IMR-90 (cell line): Measurements from ENCODE around the gene MKKS. TPM values are rescaled to one million over a fixed set of nuclear protein-coding genes. Genes with fewer than 3 reads are reported as not detected.
A peak's percentile ranks its signal among the peaks of the same experiment; 100 is the strongest.

Experiments used
- ATAC-seq: fragments of 200-7000 bp; cut with Tn5 transposase; 2 replicates; pipeline ENCODE4 v1.9.1; 2020; ENCODE audit warnings: low read depth, mild to moderate bottlenecking, moderate library complexity
- Bru-seq: library from RNA; stranded (reverse); fragments of 400-500 nt; gene quantifications from one replicate; lab custom pipeline; 2021; lab: Mats Ljungman, UMichigan
- BruChase-seq, 2 experiments: library from RNA; stranded (reverse); fragments of 400-500 nt; gene quantifications; one replicate each; lab custom pipeline; 2021; lab: Mats Ljungman, UMichigan
- BruUV-seq: library from RNA; stranded (reverse); fragments of 400-500 nt; replicated peaks from 2 replicates; lab custom pipeline; 2021; lab: Mats Ljungman, UMichigan
- CTCF ChIA-PET: fragments of 300-600 bp; formaldehyde crosslinking; extraction: SDS; loops from one replicate; lab custom pipeline; 2021; ENCODE audit warnings: antibody characterized with exemption; lab: Yijun Ruan, JAX
- POLR2A ChIA-PET: fragments of 300-600 bp; sonication (Branson Sonifier 250); formaldehyde crosslinking; loops from one replicate; lab custom pipeline; 2022; ENCODE audit warnings: antibody characterized with exemption; ENCODE audit not compliant: unreplicated experiment; lab: Charles Lee
- DNase-seq: peaks from one replicate; pipeline ENCODE4 v3.0.0; 2013
- H2AFZ ChIP-seq: replicated peaks from 2 replicates; pipeline ENCODE3; 2013; ENCODE audit warnings: low read length, mild to moderate bottlenecking; ENCODE audit not compliant: poor library complexity
- H2AK5ac ChIP-seq: 2 replicates; pipeline ENCODE4 v1.6.1; 2013; ENCODE audit warnings: low read depth, low read length, inconsistent platforms
- H2AK9ac ChIP-seq: replicated peaks from 2 replicates; pipeline ENCODE3; 2013; ENCODE audit warnings: mild to moderate bottlenecking, low read depth, low read length, moderate library complexity; ENCODE audit not compliant: poor library complexity
- H2BK120ac ChIP-seq: 2 replicates; pipeline ENCODE4 v1.6.1; 2013; ENCODE audit warnings: low read depth, low read length, inconsistent platforms
- H2BK15ac ChIP-seq: 3 replicates; pipeline ENCODE4 v1.6.1; 2013; ENCODE audit warnings: low read depth, low read length, inconsistent platforms
- H2BK20ac ChIP-seq: 2 replicates; pipeline ENCODE4 v1.6.1; 2013; ENCODE audit warnings: low read depth, mild to moderate bottlenecking, inconsistent platforms, low read length, moderate library complexity
- H2BK5ac ChIP-seq: 2 replicates; pipeline ENCODE4 v1.6.1; 2013; ENCODE audit warnings: mild to moderate bottlenecking, low read depth, low read length, inconsistent platforms; ENCODE audit not compliant: poor library complexity, severe bottlenecking
- H3K14ac ChIP-seq: replicated peaks from 2 replicates; pipeline ENCODE4 v1.6.1; 2013; ENCODE audit warnings: low read depth, low read length, inconsistent platforms
- H3K18ac ChIP-seq: 2 replicates; pipeline ENCODE4 v1.6.1; 2013; ENCODE audit warnings: low read depth, low read length, control low read depth
- H3K23ac ChIP-seq: 2 replicates; pipeline ENCODE4 v1.6.1; 2013; ENCODE audit warnings: low read depth, low read length, inconsistent platforms
- H3K27ac ChIP-seq: 2 replicates; pipeline ENCODE4 v1.5.1; 2013; ENCODE audit warnings: mild to moderate bottlenecking, control low read depth, low read length; ENCODE audit not compliant: insufficient read depth
- H3K27me3 ChIP-seq: 2 replicates; pipeline ENCODE4 v1.6.1; 2013; ENCODE audit warnings: low read length; ENCODE audit not compliant: control insufficient read depth, insufficient read depth
- H3K36me3 ChIP-seq: 2 replicates; pipeline ENCODE4 v1.6.1; 2013; ENCODE audit warnings: low read length, mixed read lengths; ENCODE audit not compliant: control insufficient read depth, insufficient read depth
- H3K4ac ChIP-seq: 2 replicates; pipeline ENCODE4 v1.6.1; 2013; ENCODE audit warnings: low read depth, low read length, inconsistent platforms
- H3K4me1 ChIP-seq: 2 replicates; pipeline ENCODE4 v1.6.1; 2013; ENCODE audit warnings: low read length, mixed read lengths; ENCODE audit not compliant: control insufficient read depth, insufficient read depth
- H3K4me2 ChIP-seq: 2 replicates; pipeline ENCODE4 v1.6.1; 2013; ENCODE audit warnings: low read depth, mild to moderate bottlenecking, control low read depth, low read length, moderate library complexity
- H3K4me3 ChIP-seq: 2 replicates; pipeline ENCODE4 v1.5.1; 2013; ENCODE audit warnings: low read depth, mild to moderate bottlenecking, control low read depth, low read length, moderate library complexity; ENCODE audit not compliant: insufficient read depth
- H3K56ac ChIP-seq: 2 replicates; pipeline ENCODE4 v1.6.1; 2013; ENCODE audit warnings: low read length, inconsistent platforms; ENCODE audit not compliant: insufficient read depth; ENCODE audit errors: extremely low read depth
- H3K79me1 ChIP-seq, 2 experiments: 2 replicates each; pipeline ENCODE4 v1.6.1; 2013; ENCODE audit warnings: low read length in 2 of 2, inconsistent platforms in 1 of 2, low read depth in 1 of 2
- H3K9ac ChIP-seq: 2 replicates; pipeline ENCODE4 v1.6.1; 2013; ENCODE audit warnings: low read depth, low read length, control low read depth
- H3K9me1 ChIP-seq: 2 replicates; pipeline ENCODE4 v1.6.1; 2013; ENCODE audit warnings: low read length, inconsistent platforms; ENCODE audit not compliant: insufficient read depth
- H3K9me3 ChIP-seq: 2 replicates; pipeline ENCODE4 v1.6.1; 2013; ENCODE audit warnings: low read length; ENCODE audit not compliant: control insufficient read depth, insufficient read depth
- H4K20me1 ChIP-seq: 2 replicates; pipeline ENCODE4 v1.6.1; 2013; ENCODE audit warnings: low read length, inconsistent platforms; ENCODE audit not compliant: insufficient read depth
- H4K5ac ChIP-seq: 2 replicates; pipeline ENCODE4 v1.6.1; 2013; ENCODE audit warnings: mild to moderate bottlenecking, low read depth, low read length, control low read depth
- H4K8ac ChIP-seq, 2 experiments: 2 replicates each; pipeline ENCODE4 v1.6.1; 2013; ENCODE audit warnings: low read depth in 2 of 2, low read length in 2 of 2, control low read depth in 1 of 2, inconsistent platforms in 1 of 2
- H4K91ac ChIP-seq: 2 replicates; pipeline ENCODE4 v1.6.1; 2013; ENCODE audit warnings: low read depth, low read length, inconsistent platforms; ENCODE audit not compliant: insufficient read depth
- BHLHE40 ChIP-seq: fragments of 150-350 bp; IDR thresholded peaks from 2 replicates; pipeline ENCODE4 v1.6.1; 2016; ENCODE audit warnings: mild to moderate bottlenecking, low read depth, low read length
- CHD1 ChIP-seq: IDR thresholded peaks from 2 replicates; pipeline ENCODE4 v1.6.1; 2012; ENCODE audit warnings: low read depth, low read length, improper control_type of control experiment
- FOS ChIP-seq: fragments of 150-350 bp; IDR thresholded peaks from 2 replicates; pipeline ENCODE4 v1.6.1; 2016; ENCODE audit warnings: low read depth, low read length
- MAZ ChIP-seq: IDR thresholded peaks from 2 replicates; pipeline ENCODE4 v1.6.1; 2012; ENCODE audit warnings: low read depth, mild to moderate bottlenecking, low read length, improper control_type of control experiment, moderate library complexity, borderline replicate concordance
- NFE2L2 ChIP-seq: fragments of 150-350 bp; IDR thresholded peaks from 2 replicates; pipeline ENCODE4 v1.6.1; 2016; ENCODE audit warnings: low read depth, mild to moderate bottlenecking, low read length
- POLR2A ChIP-seq: IDR thresholded peaks from 2 replicates; pipeline ENCODE4 v1.6.1; 2012; ENCODE audit warnings: mild to moderate bottlenecking, low read depth, low read length
- RAD21 ChIP-seq: IDR thresholded peaks from 2 replicates; pipeline ENCODE4 v1.6.1; 2012; ENCODE audit warnings: low read length, improper control_type of control experiment
- RFX5 ChIP-seq: IDR thresholded peaks from 2 replicates; pipeline ENCODE4 v1.8.0; 2012; ENCODE audit warnings: low read depth, mild to moderate bottlenecking, low read length, moderate library complexity
- WGBS, 2 experiments: methylation state at CpG; one replicate each; pipeline versions ENCODE4 v1.1.5 to v1.1.7; 2013; ENCODE audit warnings: missing lambda C conversion rate in 2 of 2; ENCODE audit not compliant: insufficient read length in 1 of 2; ENCODE audit errors: extremely low coverage in 2 of 2; 5-methylcytosine and 5-hydroxymethylcytosine counted together
- dilution Hi-C: fragments of 300-500 bp; cut with HindIII; formaldehyde crosslinking; loops from one replicate; pipeline ENCODE4 v1.14.3; 2018; ENCODE audit warnings: low sequenced_read_pairs; ENCODE audit not compliant: unreplicated experiment
- in situ Hi-C: fragments of 300-500 bp; cut with MboI; formaldehyde crosslinking; loops from 3 replicates; pipeline ENCODE4 v1.14.3; 2019; ENCODE audit warnings: low sequenced_read_pairs, inconsistent platforms, mixed read lengths
- intact Hi-C: fragments of 100-400 bp; cut with micrococcal nuclease; formaldehyde crosslinking; loops from 2 replicates; pipeline ENCODE4 v1.10.0; 2022
- long read RNA-seq: library from polyadenylated mRNA; unstranded; transcript quantifications from one replicate; pipeline ENCODE4 v2.0.0, GENCODE V29; 2021; ENCODE audit not compliant: unreplicated experiment
- polyA plus RNA-seq, 3 experiments: library from polyadenylated mRNA; depleted of rRNA; stranded (reverse); fragments of >200 nt; gene quantifications; 2 replicates each; pipeline ENCODE4 v1.2.3, GENCODE V29; 2012; ENCODE audit warnings: low replicate concordance in 1 of 3
- total RNA-seq: library from RNA; depleted of rRNA; stranded (reverse); fragments of >200 nt; gene quantifications from 2 replicates; pipeline ENCODE4 v1.2.3, GENCODE V29; 2012; rRNA removed
- TF ChIP-seq, protein P1 (sequence below): fragments of 150-350 bp; IDR thresholded peaks from 2 replicates; pipeline ENCODE4 v1.6.1; 2017; ENCODE audit warnings: mild to moderate bottlenecking, antibody characterized with exemption, low read length, low read depth
- TF ChIP-seq, protein P2 (sequence below): fragments of 150-350 bp; IDR thresholded peaks from 2 replicates; pipeline ENCODE4 v1.6.1; 2016; ENCODE audit warnings: low read depth, mild to moderate bottlenecking, low read length, moderate library complexity, borderline replicate concordance

Gene MKKS
- total RNA-seq: 7.5 and 8.1 TPM in 2 replicates
- polyA plus RNA-seq (2012; rRNA removed): 6.0 and 6.9 TPM in 2 replicates
- 1.5 and 1.8 TPM in 2 replicates for polyA plus RNA-seq (2012; cell fraction: cytosol; rRNA removed)
- 0.64 and 5.6 TPM in 2 replicates for polyA plus RNA-seq (2012; cell fraction: nucleus; rRNA removed; ENCODE audit: low replicate concordance)
- Bru-seq, nascent RNA: percentile 52 among the genes with signal in this experiment
- percentile 60 among the genes with signal in this experiment for BruChase-seq, experiment 1, labeled RNA remaining after a 6-hour chase
- BruChase-seq, experiment 2, labeled RNA remaining after a 2-hour chase: percentile 56 among the genes with signal in this experiment
- long read RNA-seq, full-length matches to known transcripts: 35 of 60 reads
- long read RNA-seq, partial matches to known transcripts: 23 of 60 reads
- long read RNA-seq, other reads (novel, unspliced or antisense): 2 of 60 reads

- BruUV-seq: no TSS peak
- 0% methylated on average over 7 of the region's 73 CpGs; no CpG with 5 or more reads in 1 of the 2 experiments for WGBS, 2 experiments
- peaks cover 30 to 57% of the 10 kb centered on the region in 2 experiments for H3K79me1 ChIP-seq
- no peak for TF ChIP-seq CHD1
- TF ChIP-seq BHLHE40: peak; percentile 64
- 0 out of 2 replicates have a peak, but pooled peaks have one; percentile 4 for TF ChIP-seq RFX5
- no peak for TF ChIP-seq NFE2L2
- no peak for TF ChIP-seq POLR2A
- TF ChIP-seq MAZ: peak; percentile 60; the same call in 1 of the 2 replicates
- TF ChIP-seq, protein P1, sequence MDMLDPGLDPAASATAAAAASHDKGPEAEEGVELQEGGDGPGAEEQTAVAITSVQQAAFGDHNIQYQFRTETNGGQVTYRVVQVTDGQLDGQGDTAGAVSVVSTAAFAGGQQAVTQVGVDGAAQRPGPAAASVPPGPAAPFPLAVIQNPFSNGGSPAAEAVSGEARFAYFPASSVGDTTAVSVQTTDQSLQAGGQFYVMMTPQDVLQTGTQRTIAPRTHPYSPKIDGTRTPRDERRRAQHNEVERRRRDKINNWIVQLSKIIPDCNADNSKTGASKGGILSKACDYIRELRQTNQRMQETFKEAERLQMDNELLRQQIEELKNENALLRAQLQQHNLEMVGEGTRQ: peak; percentile 5; the same call in 1 of the 2 replicates
- TF ChIP-seq FOS: 0 out of 2 replicates have a peak, but pooled peaks have one; percentile 1
- TF ChIP-seq, protein P2, sequence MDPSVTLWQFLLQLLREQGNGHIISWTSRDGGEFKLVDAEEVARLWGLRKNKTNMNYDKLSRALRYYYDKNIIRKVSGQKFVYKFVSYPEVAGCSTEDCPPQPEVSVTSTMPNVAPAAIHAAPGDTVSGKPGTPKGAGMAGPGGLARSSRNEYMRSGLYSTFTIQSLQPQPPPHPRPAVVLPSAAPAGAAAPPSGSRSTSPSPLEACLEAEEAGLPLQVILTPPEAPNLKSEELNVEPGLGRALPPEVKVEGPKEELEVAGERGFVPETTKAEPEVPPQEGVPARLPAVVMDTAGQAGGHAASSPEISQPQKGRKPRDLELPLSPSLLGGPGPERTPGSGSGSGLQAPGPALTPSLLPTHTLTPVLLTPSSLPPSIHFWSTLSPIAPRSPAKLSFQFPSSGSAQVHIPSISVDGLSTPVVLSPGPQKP: no peak
- TF ChIP-seq RAD21: no peak
These were observed at the start of gene MKKS for GRCh38 chr20:10433623-10434466. MKKS (minus strand) TSS chr20:10434222; CDS start chr20:10413514, 20,708 bp downstream.

More at GRCh38 chr20:10433623-10434466, at the start of gene MKKS:
- Histone ChIP-seq H3K18ac (peak within 1 kb of the TSS; percentile 34), H2BK20ac (no peak within 1 kb of the TSS; the same call in 1 of the 2 replicates), H4K20me1 (no peaks in the 10 kb centered on the region), H4K8ac (peak within 1 kb of the TSS; percentile 98), H2AFZ (peak within 1 kb of the TSS; percentile 99), H2BK120ac (peak within 1 kb of the TSS; percentile 67; the same call in 1 of the 2 replicates), H2BK15ac (no peak within 1 kb of the TSS; the same call in 2 of the 3 replicates), H4K91ac (peak within 1 kb of the TSS; percentile 81), H3K23ac (peak within 1 kb of the TSS; percentile 81), H3K14ac (peak within 1 kb of the TSS; percentile 77), H3K36me3 (no peaks in the 10 kb centered on the region), H3K4me2 (peak within 1 kb of the TSS; percentile 100), H4K5ac (peak within 1 kb of the TSS; percentile 65), H3K27ac (peak within 1 kb of the TSS; percentile 90), H3K56ac (peak within 1 kb of the TSS; percentile 95), H3K9me3 (no peaks in the 10 kb centered on the region), H3K4me1 (peaks cover 2% of the 10 kb centered on the region; the same call in 1 of the 2 replicates), H2AK5ac (peak within 1 kb of the TSS; percentile 70), H3K27me3 (no peaks in the 10 kb centered on the region), H3K4ac (peak within 1 kb of the TSS; percentile 65), H3K9me1 (no peaks in the 10 kb centered on the region; the same call in 1 of the 2 replicates), H3K4me3 (peak within 1 kb of the TSS; percentile 89), H2BK5ac (peak within 1 kb of the TSS; percentile 87), H3K9ac (peak within 1 kb of the TSS; percentile 85), H2AK9ac (peak within 1 kb of the TSS; percentile 86)
- ATAC-seq: peak; percentile 85
- CTCF ChIA-PET: interaction anchor here (0.6 to 2.5 kb wide), 5 partner anchors 8 to 1109 kb away, joined by 3 to 9 read pairs (median 4); no protein-coding TSS in a partner anchor
- dilution Hi-C loops (no loop called here), intact Hi-C loops (loop anchor here (2.0 to 10.0 kb wide), 4 partner anchors 103 to 1111 kb away; partner anchors contain the start of gene SNAP25), in situ Hi-C loops (no loop called here)
- POLR2A ChIA-PET: interaction anchor here (0.5 to 1.1 kb wide), 2 partner anchors 224 to 237 kb away, joined by 3 to 6 read pairs; no protein-coding TSS in a partner anchor
- peak; percentile 91 for DNase-seq
